GM19239 (cell line): ENCODE results near the gene SMPD3.
A peak's percentile ranks its signal among the peaks of the same experiment; 100 is the strongest.

Source experiments
- DNase-seq: peaks from one replicate; pipeline ENCODE4 v3.0.0; 2011; ENCODE audit warnings: low spot score; ENCODE audit not compliant: insufficient read length
- FAIRE-seq: peaks from 2 replicates; lab custom pipeline; 2011; peaks lifted over from hg19 to GRCh38; lab: Jason Lieb, UNC

The SMPD3 gene

GRCh38 chr16:68445458-68445857 is 2.9 kb downstream of the SMPD3 start:
- FAIRE-seq (peak; percentile 93), DNase-seq (peak; percentile 63)

- no peak for FAIRE-seq
- no peak for DNase-seq
Observed at GRCh38 chr16:68444056-68444657, 4.2 kb downstream of the SMPD3 start.

- no peak for FAIRE-seq
- DNase-seq = no peak
Observed at GRCh38 chr16:68436581-68436980, 11.7 kb downstream of the SMPD3 start.

- DNase-seq (no peak), FAIRE-seq (no peak)
Observed at GRCh38 chr16:68434624-68435210, 13.6 kb downstream of the SMPD3 start.

GRCh38 chr16:68433316-68433715 is 15.0 kb downstream of the SMPD3 start:
- DNase-seq = no peak
- FAIRE-seq = no peak

GRCh38 chr16:68432701-68433100 is 15.6 kb downstream of the SMPD3 start:
- FAIRE-seq (no peak), DNase-seq (no peak)

GRCh38 chr16:68429076-68429854 is 19.0 kb downstream of the SMPD3 start:
- DNase-seq (no peak), FAIRE-seq (no peak)

GRCh38 chr16:68427649-68428303 is 20.5 kb downstream of the SMPD3 start:
- DNase-seq (no peak), FAIRE-seq (no peak)

GRCh38 chr16:68426347-68426652 is 22.0 kb downstream of the SMPD3 start:
- FAIRE-seq = no peak
- DNase-seq = no peak

GRCh38 chr16:68425498-68426346 is 22.6 kb downstream of the SMPD3 start:
- FAIRE-seq = no peak

GRCh38 chr16:68423771-68424170 is 24.5 kb downstream of the SMPD3 start:
- FAIRE-seq (no peak), DNase-seq (no peak)

More at GRCh38 chr16:68425498-68426346, 22.6 kb downstream of the SMPD3 start:
- DNase-seq = no peak

GRCh38 chr16:68422396-68422960 is 25.8 kb downstream of the SMPD3 start:
- DNase-seq (no peak), FAIRE-seq (no peak)

- DNase-seq = no peak
- FAIRE-seq = no peak
Observed at GRCh38 chr16:68421076-68421475, 27.2 kb downstream of the SMPD3 start.

GRCh38 chr16:68420366-68420942 is 27.9 kb downstream of the SMPD3 start:
- no peak for FAIRE-seq

GRCh38 chr16:68417711-68418301 is 30.5 kb downstream of the SMPD3 start:
- peak; percentile 83 for DNase-seq
- peak; percentile 91 for FAIRE-seq

More at GRCh38 chr16:68420366-68420942, 27.9 kb downstream of the SMPD3 start:
- no peak for DNase-seq

GRCh38 chr16:68416057-68417046 is 32.0 kb downstream of the SMPD3 start:
- FAIRE-seq (no peak), DNase-seq (no peak)

- FAIRE-seq = no peak
- no peak for DNase-seq
Observed at GRCh38 chr16:68414581-68414980, 33.7 kb downstream of the SMPD3 start.

GRCh38 chr16:68412061-68412460 is 36.2 kb downstream of the SMPD3 start:
- DNase-seq = no peak
- no peak for FAIRE-seq
